ENCODE results near the gene RORC.
A peak's percentile ranks its signal among the peaks of the same experiment; 100 is the strongest.
"Not testable (repeated sequence)": the region's sequence is repeated elsewhere in the genome, so short reads cannot be mapped to it uniquely, and the experiment has no call there.

RORC gene

GRCh38 chr1:151768351-151769066 lies 63.1 kb downstream of the RORC start:
- DNase-seq: not testable (repeated sequence)

GRCh38 chr1:151763990-151764389 lies 67.6 kb downstream of the RORC start:
- DNase-seq: no peak

- peak; percentile 54 for DNase-seq
Observed at GRCh38 chr1:151762941-151763921, 68.4 kb downstream of the RORC start, which contains the start of gene MRPL9. TSS of gene MRPL9 (minus strand) at chr1:151763496. CDS start at chr1:151763479, 17 bp downstream.

GRCh38 chr1:151760597-151761385 lies 70.8 kb downstream of the RORC start:
- no peak for DNase-seq

GRCh38 chr1:151759241-151759640 lies 72.4 kb downstream of the RORC start:
- no peak for DNase-seq

- no peak for DNase-seq
Observed at GRCh38 chr1:151756291-151756690, 75.3 kb downstream of the RORC start.
